AG20443 (cell line): ENCODE results near the gene CCNB1IP1.
"Not testable (repeated sequence)": the region's sequence is repeated elsewhere in the genome, so short reads cannot be mapped to it uniquely, and the experiment has no call there.

ENCODE experiments used
- DNase-seq: peaks from one replicate; pipeline ENCODE4 v3.0.0; 2012; ENCODE audit warnings: low spot score, mixed read lengths

CCNB1IP1 gene

GRCh38 chr14:20332788-20333493 is at the start of gene CCNB1IP1:
Gene CCNB1IP1 (minus strand): TSS chr14:20333279. CDS start chr14:20316523, 16,756 bp downstream.
- DNase-seq = peak; percentile 89

DNA sequence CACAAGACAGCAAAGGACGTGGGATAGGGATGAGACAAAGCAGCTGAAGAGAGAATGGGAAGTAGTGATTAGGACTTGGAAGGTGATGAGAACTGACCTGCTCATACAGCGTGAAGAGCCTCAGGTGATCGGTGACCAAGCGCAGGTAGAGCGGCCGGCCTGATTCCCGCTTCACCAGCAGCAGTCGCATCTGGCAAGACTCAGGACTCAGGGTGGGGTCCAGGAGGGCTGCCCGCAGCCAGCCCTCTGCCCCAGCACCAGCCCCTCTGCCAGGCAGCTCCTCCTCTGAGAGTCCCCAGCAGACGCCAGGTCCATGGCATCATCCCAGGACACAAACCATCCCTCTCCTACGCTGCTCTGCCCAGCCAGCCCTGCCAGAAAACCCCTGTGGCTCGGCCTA is 49.4 kb upstream of the CCNB1IP1 start:
- no peak for DNase-seq

DNA sequence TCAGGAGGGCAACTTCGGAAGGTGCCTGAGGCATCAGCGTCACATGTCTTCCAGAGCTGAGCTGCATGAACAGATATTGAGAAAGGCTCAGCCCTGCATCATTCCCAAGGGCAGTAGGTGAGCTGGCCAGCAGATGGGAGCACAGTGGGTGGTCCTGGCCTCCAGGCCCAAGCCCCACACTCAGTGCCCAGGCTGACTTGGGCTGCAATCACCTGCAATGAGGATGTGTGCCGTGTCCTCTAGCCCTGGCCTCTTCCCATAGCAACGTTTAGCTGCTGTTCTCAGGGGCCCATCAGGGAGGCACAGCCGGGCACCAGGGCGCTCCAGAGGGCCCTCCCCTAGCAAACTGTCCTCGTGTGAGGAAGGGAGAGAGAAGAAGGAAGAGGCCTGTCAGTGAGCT is 48.3 kb upstream of the CCNB1IP1 start:
- DNase-seq = no peak

GRCh38 chr14:20380681-20381080 is 47.6 kb upstream of the CCNB1IP1 start:
- DNase-seq = no peak

GRCh38 chr14:20379743-20380142 is 46.7 kb upstream of the CCNB1IP1 start:
- DNase-seq = no peak

GRCh38 chr14:20377171-20377570 is 44.1 kb upstream of the CCNB1IP1 start:
- DNase-seq = no peak

- DNase-seq = no peak
These were observed 43.1 kb upstream of the CCNB1IP1 start for GRCh38 chr14:20376071-20376588.

DNA sequence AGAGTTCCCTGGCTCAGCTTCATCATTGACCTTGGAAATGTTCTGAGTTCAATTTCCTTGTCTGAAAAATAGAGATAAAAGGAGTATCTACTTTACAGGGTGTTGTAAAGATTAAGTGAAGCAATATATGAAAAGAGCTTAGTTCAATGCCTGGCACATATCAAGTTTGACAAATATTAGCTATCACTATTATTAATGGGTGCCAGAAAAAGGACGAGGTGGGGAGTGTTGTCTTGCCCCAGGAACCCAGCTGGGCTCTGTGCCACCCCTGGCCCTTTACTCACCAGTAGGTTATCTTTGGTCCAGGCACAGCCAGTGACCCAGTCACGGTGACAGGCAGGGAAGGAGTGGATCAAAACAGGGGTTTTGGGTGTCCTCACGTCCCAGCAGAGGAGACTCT is 42.4 kb upstream of the CCNB1IP1 start:
- DNase-seq = no peak

DNA sequence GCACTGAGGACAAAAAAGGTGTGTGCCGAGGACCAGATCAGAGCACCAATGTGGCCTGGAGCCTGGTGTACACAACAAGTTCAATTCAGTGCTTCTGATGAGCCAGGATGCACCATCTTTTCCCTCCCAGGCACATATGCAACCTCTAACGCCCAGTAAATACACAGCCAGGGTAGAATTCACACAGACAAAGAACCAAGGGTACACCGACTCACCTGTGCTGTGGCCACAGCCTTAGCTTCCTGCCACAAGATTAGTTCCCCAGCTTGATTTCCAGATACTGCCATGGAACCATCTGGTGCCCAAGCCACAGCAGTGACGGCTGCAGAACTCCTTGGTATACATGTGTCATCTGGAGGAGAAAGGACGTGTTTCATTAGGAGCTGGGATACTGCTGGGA is 39.7 kb upstream of the CCNB1IP1 start:
- DNase-seq = no peak

DNA sequence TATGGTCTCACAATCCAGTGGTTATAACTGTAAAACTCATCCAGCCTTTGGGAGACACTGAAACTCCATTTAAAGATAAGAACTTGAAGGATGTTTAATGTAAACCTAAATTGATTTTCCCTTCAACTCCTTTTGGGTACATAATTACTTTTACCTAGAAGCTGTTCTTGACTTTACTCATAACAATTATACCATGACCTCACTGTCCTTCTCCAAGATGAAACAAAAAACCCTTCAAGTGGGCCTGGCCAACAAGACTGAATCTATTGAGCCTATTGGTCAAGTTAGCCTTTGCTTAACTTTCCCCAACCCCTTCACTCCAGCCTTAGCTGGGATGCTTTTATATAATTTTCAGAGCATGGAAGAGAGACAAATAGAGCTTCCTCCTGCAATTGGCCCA is 32.8 kb upstream of the CCNB1IP1 start:
- no peak for DNase-seq

DNA sequence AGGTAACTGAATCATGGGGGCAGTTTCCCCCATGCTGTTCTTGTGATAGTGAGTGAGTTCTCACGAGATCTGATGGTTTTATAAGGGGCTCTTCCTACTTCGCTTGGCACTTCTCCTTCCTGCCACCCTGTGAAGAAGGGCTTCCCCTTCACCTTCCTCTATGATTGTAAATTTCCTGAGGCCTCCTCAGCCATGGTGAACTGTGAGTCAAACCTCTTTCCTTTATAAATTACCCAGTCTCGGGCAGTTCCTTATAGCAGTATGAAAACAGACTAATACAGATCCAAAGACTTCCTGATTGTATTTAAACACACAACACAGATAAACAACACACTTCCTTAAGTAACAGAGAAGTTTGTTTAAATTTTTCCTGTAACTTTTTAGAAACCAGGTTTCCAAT is 25.4 kb upstream of the CCNB1IP1 start:
- DNase-seq = not testable (repeated sequence)

GRCh38 chr14:20356422-20356821 is 23.3 kb upstream of the CCNB1IP1 start:
- DNase-seq = no peak

DNA sequence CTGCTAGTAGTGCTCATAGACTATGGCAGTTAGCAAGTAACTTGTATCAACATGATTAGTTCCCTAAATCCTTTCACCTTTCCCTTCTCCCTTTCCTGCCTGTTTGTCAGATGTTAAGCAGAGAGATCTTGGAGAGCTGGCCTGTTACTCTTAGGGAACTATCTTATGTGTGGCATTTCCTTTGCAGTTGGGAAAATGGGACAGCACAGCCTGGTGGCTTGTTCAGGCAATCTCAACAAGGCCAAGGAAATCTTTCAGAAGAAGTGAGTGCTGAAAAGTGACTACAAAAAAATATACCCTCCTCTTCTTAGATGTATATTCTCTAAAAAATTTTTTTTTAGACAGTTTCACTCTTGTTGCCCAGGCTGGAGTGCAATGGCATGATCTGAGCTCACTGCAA is 17.8 kb upstream of the CCNB1IP1 start:
- peak; percentile 29 for DNase-seq

- no peak for DNase-seq
These were observed 17.2 kb upstream of the CCNB1IP1 start for GRCh38 chr14:20350282-20350681.

- no peak for DNase-seq
These were observed 14.7 kb upstream of the CCNB1IP1 start for GRCh38 chr14:20347747-20348146.

- DNase-seq = no peak
These were observed 13.6 kb upstream of the CCNB1IP1 start for GRCh38 chr14:20346713-20347112.

- DNase-seq = no peak
These were observed 12.3 kb upstream of the CCNB1IP1 start for GRCh38 chr14:20345366-20345765.

DNA sequence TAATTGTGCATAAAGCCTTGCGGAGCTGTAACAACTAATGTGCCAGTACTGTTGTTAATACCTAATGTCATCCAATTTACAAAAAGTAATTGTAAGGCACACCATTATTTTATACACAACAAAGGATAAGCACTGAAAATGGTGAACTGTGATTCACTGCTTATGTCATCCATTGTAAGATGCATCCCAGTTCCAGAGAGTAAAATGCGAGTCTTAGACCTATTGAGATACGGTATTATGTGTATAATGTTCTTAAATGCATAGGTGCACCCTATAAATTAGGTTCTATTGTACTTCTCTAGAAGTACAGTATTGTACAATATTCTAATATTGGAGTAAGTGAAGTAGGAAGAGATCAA is 10.8 kb upstream of the CCNB1IP1 start:
- DNase-seq = no peak

DNA sequence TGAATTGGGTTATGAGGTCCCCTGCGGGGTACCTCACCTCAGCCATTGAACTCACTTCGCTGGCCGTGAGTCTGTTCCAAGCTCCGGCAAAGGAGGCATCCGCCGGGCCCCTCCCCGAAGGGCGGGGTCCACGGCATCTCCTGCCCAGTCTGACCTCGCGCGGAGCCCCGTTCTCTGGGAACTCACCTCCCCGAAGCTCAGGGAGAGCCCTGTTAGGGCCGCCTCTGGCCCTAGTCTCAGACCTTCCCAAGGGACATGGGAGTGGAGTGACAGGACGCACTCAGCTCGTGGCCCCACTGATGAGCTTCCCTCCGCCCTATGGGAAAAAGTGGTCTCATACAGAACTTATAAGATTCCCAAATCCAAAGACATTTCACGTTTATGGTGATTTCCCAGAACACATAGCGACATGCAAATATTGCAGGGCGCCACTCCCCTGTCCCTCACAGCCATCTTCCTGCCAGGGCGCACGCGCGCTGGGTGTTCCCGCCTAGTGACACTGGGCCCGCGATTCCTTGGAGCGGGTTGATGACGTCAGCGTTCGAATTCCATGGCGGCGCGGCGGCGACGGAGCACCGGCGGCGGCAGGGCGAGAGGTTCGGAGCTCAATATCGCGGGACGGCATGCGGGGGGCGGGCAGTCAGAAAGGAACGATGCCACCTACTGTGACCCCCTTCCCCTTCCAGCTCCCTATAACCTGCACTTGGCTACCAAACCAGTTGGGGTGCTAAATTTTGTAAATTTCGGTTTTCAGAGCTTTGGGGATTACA is 10.2 kb upstream of the CCNB1IP1 start, which contains the start of gene PARP2:
PARP2 (plus strand) TSS at position 544 of the 770 bp plus-strand sequence; CDS start at position 551, 7 bp downstream.
- DNase-seq = peak; percentile 99

DNA sequence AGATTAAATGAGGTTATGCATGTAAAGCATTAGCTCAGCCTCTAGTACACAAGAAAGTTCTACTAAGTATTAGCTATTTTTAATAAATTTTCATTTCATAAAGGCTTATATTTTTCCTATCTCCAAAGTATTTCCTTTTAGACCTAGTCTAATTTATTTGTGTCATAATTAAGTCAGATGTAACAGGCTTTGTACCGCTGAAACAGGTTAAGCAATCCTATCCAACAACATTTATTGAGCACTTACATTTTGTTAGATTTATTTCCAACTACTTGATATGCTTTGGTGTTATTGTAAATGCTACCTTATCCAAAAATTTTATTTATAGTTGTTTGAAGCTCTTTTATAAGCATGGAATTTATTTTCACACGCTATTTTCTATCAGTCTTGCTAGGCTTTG is 8.6 kb upstream of the CCNB1IP1 start:
- no peak for DNase-seq

- not testable (repeated sequence) for DNase-seq
These were observed 8.0 kb upstream of the CCNB1IP1 start for GRCh38 chr14:20341032-20341431.

GRCh38 chr14:20334017-20334416 is 938 bp upstream of the CCNB1IP1 start:
- no peak for DNase-seq

DNA sequence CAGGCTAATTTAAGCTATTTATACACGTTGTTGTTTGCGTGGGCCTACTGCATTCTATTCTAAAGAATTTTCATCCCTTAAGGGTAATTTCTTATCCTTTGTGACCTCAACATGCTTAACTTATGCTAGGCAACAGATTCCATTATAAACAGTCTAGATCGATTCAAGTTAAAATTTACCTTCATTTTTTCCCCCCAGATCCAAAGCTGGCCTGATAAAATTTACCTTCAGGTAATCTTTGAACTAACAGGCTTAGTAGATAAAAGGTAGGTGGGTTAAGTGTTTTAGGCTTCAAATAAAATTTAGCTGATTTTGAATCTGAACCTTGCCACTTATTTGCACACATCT is 389 bp upstream of the CCNB1IP1 start:
- no peak for DNase-seq
